Right lobe of liver (tissue), 4 donors: ENCODE results near the gene IRGC.
"Not testable (repeated sequence)": the region's sequence is repeated elsewhere in the genome, so short reads cannot be mapped to it uniquely, and the experiment has no call there.

Experiments used
- POLR2A ChIP-seq: fragments of 450-650 bp; IDR thresholded peaks from one replicate; pipeline ENCODE4 v1.6.1; 2017; ENCODE audit warnings: antibody characterized with exemption, mild to moderate bottlenecking
- TF ChIP-seq, protein P1 (sequence below), 4 donors: fragments of 200-600 bp in 3 of 4; fragments of 450-650 bp in 1 of 4; IDR thresholded peaks; one replicate each; pipeline versions ENCODE4 v1.5.1 to v1.8.0; 2016 to 2022; ENCODE audit warnings: antibody characterized with exemption in 4 of 4, mild to moderate bottlenecking in 2 of 4
- donor health status: DM: no; HTN: no; CAD: no.
- donor health status: DM: no; HTN: no; CAD: no.
- donor health status: DM: no; HTN: yes; CAD: no.

DNA sequence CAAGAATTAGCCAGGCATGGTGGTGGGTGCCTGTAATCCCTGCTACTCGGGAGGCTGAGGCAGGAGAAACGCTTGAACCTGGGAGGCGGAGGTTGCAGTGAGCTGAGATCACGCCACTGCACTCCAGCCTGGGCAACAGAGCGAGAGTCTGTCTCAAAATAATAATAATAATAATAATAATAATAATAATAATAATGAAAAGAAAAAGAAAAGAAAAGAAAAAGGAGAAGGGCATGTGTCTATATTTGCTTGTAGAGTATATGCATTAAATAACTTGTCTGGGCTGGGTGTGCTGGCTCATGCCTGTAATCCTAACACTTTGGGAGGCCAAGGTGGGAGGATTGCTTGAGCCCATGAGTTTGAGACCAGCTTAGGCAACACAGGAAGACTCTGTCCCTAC lies 33.6 kb upstream of the IRGC start:
- not testable (repeated sequence) for TF ChIP-seq POLR2A
- TF ChIP-seq, protein P1, sequence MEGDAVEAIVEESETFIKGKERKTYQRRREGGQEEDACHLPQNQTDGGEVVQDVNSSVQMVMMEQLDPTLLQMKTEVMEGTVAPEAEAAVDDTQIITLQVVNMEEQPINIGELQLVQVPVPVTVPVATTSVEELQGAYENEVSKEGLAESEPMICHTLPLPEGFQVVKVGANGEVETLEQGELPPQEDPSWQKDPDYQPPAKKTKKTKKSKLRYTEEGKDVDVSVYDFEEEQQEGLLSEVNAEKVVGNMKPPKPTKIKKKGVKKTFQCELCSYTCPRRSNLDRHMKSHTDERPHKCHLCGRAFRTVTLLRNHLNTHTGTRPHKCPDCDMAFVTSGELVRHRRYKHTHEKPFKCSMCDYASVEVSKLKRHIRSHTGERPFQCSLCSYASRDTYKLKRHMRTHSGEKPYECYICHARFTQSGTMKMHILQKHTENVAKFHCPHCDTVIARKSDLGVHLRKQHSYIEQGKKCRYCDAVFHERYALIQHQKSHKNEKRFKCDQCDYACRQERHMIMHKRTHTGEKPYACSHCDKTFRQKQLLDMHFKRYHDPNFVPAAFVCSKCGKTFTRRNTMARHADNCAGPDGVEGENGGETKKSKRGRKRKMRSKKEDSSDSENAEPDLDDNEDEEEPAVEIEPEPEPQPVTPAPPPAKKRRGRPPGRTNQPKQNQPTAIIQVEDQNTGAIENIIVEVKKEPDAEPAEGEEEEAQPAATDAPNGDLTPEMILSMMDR (IDR thresholded peaks at IDR 0.05), result not testable (repeated sequence)
